ENCODE data around the gene MT1X. TPM values are rescaled to one million over a fixed set of nuclear protein-coding genes. Genes with fewer than 3 reads are reported as not detected.

MT1X gene
- polyA plus RNA-seq, 1 experiment: 19.5 TPM

DNA sequence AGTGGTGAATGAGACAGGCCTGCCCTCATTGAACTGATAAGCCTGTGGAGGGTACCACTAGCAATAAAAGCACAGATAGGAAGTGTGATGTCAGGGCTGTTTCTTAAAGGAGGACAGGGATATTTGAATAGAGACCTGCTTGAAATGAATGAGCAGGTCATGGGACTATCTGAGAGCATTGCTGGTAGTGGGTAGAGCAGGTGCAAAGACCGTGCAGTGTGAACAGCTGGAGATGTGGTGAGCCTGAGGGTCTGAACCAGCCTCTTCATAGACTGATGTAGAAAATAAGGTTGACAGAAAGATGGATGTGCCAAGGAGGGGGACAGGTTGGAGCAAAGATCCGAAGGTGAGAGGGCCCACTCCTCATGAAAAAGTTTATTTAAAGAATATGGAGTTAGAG lies 50.1 kb downstream of the MT1X start:
- TF ChIP-seq, protein P1, sequence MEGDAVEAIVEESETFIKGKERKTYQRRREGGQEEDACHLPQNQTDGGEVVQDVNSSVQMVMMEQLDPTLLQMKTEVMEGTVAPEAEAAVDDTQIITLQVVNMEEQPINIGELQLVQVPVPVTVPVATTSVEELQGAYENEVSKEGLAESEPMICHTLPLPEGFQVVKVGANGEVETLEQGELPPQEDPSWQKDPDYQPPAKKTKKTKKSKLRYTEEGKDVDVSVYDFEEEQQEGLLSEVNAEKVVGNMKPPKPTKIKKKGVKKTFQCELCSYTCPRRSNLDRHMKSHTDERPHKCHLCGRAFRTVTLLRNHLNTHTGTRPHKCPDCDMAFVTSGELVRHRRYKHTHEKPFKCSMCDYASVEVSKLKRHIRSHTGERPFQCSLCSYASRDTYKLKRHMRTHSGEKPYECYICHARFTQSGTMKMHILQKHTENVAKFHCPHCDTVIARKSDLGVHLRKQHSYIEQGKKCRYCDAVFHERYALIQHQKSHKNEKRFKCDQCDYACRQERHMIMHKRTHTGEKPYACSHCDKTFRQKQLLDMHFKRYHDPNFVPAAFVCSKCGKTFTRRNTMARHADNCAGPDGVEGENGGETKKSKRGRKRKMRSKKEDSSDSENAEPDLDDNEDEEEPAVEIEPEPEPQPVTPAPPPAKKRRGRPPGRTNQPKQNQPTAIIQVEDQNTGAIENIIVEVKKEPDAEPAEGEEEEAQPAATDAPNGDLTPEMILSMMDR (IDR thresholded peaks at IDR 0.05; ENCODE audit: low read depth, low read length): no peak
- ChIA-PET CTCF (no interaction called here), POLR2A (no interaction called here)
- H3K27ac ChIP-seq (ENCODE audit: low read depth, low read length): no peak overlapping the region
- no peak overlapping the region for H3K4me3 ChIP-seq (ENCODE audit: low read depth, low read length)
- H3K9me3 ChIP-seq (ENCODE audit: control insufficient read depth, insufficient read depth, low read length): peaks cover 4% of the 10 kb centered on the region; the same call in 1 of the 2 replicates
- DNase-seq (ENCODE audit: low read depth, low spot score): no peak
- no peaks in the 10 kb centered on the region for H3K27me3 ChIP-seq (ENCODE audit: control insufficient read depth, insufficient read depth, low read length)

DNA sequence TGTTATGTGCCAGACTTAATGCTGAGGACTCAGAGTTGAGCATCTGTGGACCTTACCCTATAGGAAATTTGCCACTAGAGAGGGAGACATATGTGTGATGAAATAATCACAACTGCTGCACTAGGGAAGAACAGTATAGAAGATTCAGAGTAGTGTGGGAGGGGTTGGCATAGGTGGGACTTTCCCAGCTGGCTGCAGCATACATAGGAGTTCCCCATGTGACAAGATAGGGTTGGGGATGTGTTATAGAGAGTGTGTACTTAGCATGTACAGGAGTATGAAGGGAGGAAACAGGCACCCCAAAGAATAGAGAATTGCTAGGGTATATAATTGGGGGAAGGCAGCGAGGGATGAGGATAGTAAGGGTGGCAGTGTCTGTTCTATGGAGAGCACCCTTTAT lies 50.6 kb downstream of the MT1X start:
- Histone ChIP-seq H3K9me3 (ENCODE audit: control insufficient read depth, insufficient read depth, low read length) (peaks cover 4% of the 10 kb centered on the region; the same call in 1 of the 2 replicates), H3K4me3 (ENCODE audit: low read depth, low read length) (no peak overlapping the region), H3K27me3 (ENCODE audit: control insufficient read depth, insufficient read depth, low read length) (no peaks in the 10 kb centered on the region), H3K27ac (ENCODE audit: low read depth, low read length) (no peak overlapping the region)
- DNase-seq (ENCODE audit: low read depth, low spot score): no peak
- CTCF ChIA-PET: no interaction called here
- POLR2A ChIA-PET: no interaction called here
- TF ChIP-seq, protein P1 (IDR thresholded peaks at IDR 0.05; ENCODE audit: low read depth, low read length): no peak

Other genes with a start within 250 kb of the MT1X start
- 111 and 124 TPM in 2 replicates for gene NUDT21, start 231.1 kb upstream of the MT1X start, polyA plus RNA-seq (2011; rRNA removed)
- gene OGFOD1, start 230.9 kb upstream of the MT1X start, polyA plus RNA-seq (2011; rRNA removed): 65.5 and 89.0 TPM in 2 replicates
- gene BBS2, start 162.4 kb upstream of the MT1X start, polyA plus RNA-seq (2011; rRNA removed): 49.7 and 53.6 TPM in 2 replicates
- gene MT4, start 117.4 kb upstream of the MT1X start, polyA plus RNA-seq (2011; rRNA removed): not detected in 2 replicates
- gene MT3, start 92.9 kb upstream of the MT1X start, polyA plus RNA-seq (2011; rRNA removed): not detected in 2 replicates
- 82.6 and 146 TPM in 2 replicates for gene MT2A, start 73.9 kb upstream of the MT1X start, polyA plus RNA-seq (2011; rRNA removed)
- gene MT1E, start 56.7 kb upstream of the MT1X start, polyA plus RNA-seq (2011; rRNA removed): 153 and 250 TPM in 2 replicates
- 0.10 and 0.38 TPM in 2 replicates for gene MT1M, start 49.8 kb upstream of the MT1X start, polyA plus RNA-seq (2011; rRNA removed)
- 0.66 TPM in 1 of 2 replicates, not detected in the other for gene MT1A, start 43.8 kb upstream of the MT1X start, polyA plus RNA-seq (2011; rRNA removed)
- gene MT1B, start 30.6 kb upstream of the MT1X start, polyA plus RNA-seq (2011; rRNA removed): not detected in 2 replicates
- gene MT1F, start 24.5 kb upstream of the MT1X start, polyA plus RNA-seq (2011; rRNA removed): 0.21 and 0.35 TPM in 2 replicates
- gene MT1G, start 14.4 kb upstream of the MT1X start, polyA plus RNA-seq (2011; rRNA removed): not detected in 2 replicates
- not detected in 2 replicates for gene MT1H, start 12.7 kb upstream of the MT1X start, polyA plus RNA-seq (2011; rRNA removed)
- gene NUP93, start 47.7 kb downstream of the MT1X start, polyA plus RNA-seq (2011; rRNA removed): 46.4 and 51.1 TPM in 2 replicates
- not detected in 2 replicates for gene SLC12A3, start 182.7 kb downstream of the MT1X start, polyA plus RNA-seq (2011; rRNA removed)
- gene HERPUD1, start 249.7 kb downstream of the MT1X start, polyA plus RNA-seq (2011; rRNA removed): 207 and 215 TPM in 2 replicates

All from AG04450 (cell line).